MCF 10A (cell line): ENCODE measurements around the gene EFCAB9. TPM values are rescaled to one million over a fixed set of nuclear protein-coding genes. Genes with fewer than 3 reads are reported as not detected.
A peak's percentile ranks its signal among the peaks of the same experiment; 100 is the strongest.

Source experiments
- BruUV-seq: library from RNA; stranded (reverse); fragments of 400-500 nt; replicated peaks from 2 replicates; lab custom pipeline; 2021; lab: Mats Ljungman, UMichigan
- CTCF ChIA-PET: fragments of 300-600 bp; sonication (Branson Sonifier 250); formaldehyde crosslinking; extraction: SDS; loops from one replicate; lab custom pipeline; 2021; ENCODE audit warnings: antibody characterized with exemption, inconsistent platforms; lab: Yijun Ruan, JAX
- POLR2A ChIA-PET: fragments of 300-600, 350-650 bp; sonication (Branson Sonifier 250); formaldehyde crosslinking; extraction: SDS; loops from one replicate; lab custom pipeline; 2020; ENCODE audit warnings: antibody characterized with exemption, inconsistent platforms; lab: Yijun Ruan, JAX
- DNase-seq: peaks from one replicate; pipeline ENCODE4 v3.0.0-alpha.2; 2018; ENCODE audit not compliant: unreplicated experiment
- H3K27ac Mint-ChIP-seq: one replicate; pipeline ENCODE4 v1.8.0; 2022; ENCODE audit warnings: mild to moderate bottlenecking, low read depth, mixed read lengths; ENCODE audit not compliant: unreplicated experiment
- H3K27me3 Mint-ChIP-seq: one replicate; pipeline ENCODE4 v1.8.0; 2022; ENCODE audit warnings: mixed read lengths; ENCODE audit not compliant: insufficient read depth, unreplicated experiment
- H3K36me3 Mint-ChIP-seq: one replicate; pipeline ENCODE4 v1.8.0; 2022; ENCODE audit warnings: mild to moderate bottlenecking, moderate library complexity, mixed read lengths; ENCODE audit not compliant: insufficient read depth, unreplicated experiment
- H3K4me1 Mint-ChIP-seq: one replicate; pipeline ENCODE4 v1.8.0; 2022; ENCODE audit warnings: mixed read lengths; ENCODE audit not compliant: insufficient read depth, unreplicated experiment
- H3K4me3 Mint-ChIP-seq: one replicate; pipeline ENCODE4 v1.8.0; 2022; ENCODE audit warnings: mild to moderate bottlenecking, moderate library complexity, mixed read lengths; ENCODE audit not compliant: unreplicated experiment
- H3K9me3 Mint-ChIP-seq: one replicate; pipeline ENCODE4 v1.8.0; 2022; ENCODE audit warnings: mixed read lengths; ENCODE audit not compliant: unreplicated experiment
- CTCF ChIP-seq: fragments of 200-600 bp; IDR thresholded peaks from one replicate; pipeline ENCODE4 v1.8.0; 2022; ENCODE audit warnings: antibody characterized with exemption, mild to moderate bottlenecking; ENCODE audit not compliant: unreplicated experiment
- intact Hi-C: fragments of 100-400 bp; cut with micrococcal nuclease; formaldehyde crosslinking; loops from 2 replicates; pipeline ENCODE4 v1.14.1; 2022
- total RNA-seq: library from RNA; stranded (reverse); gene quantifications from 2 replicates; pipeline ENCODE4 v1.2.3, GENCODE V29; 2022

The EFCAB9 gene
- total RNA-seq, 1 experiment from 2014 or later = not detected

GRCh38 chr5:172223901-172224873, 30.2 kb downstream of the EFCAB9 start:
- intact Hi-C loops = no loop called here
- H3K27ac Mint-ChIP-seq = peak overlapping the region; percentile 20
- ChIA-PET CTCF (interaction anchor here (0.5 to 1.2 kb wide), 4 partner anchors 9 to 262 kb away, joined by 3 to 4 read pairs (median 4); no protein-coding TSS in a partner anchor), POLR2A (interaction anchor here (0.6 to 1.1 kb wide), 2 partner anchors 10 to 531 kb away, joined by 3 read pairs; no protein-coding TSS in a partner anchor)
- no peaks in the 10 kb centered on the region for H3K27me3 Mint-ChIP-seq
- DNase-seq = no peak
- TF ChIP-seq CTCF = no peak
- no peaks in the 10 kb centered on the region for H3K9me3 Mint-ChIP-seq
- no peaks in the 10 kb centered on the region for H3K4me1 Mint-ChIP-seq
- BruUV-seq = no TSS peak
- no peak overlapping the region for H3K4me3 Mint-ChIP-seq
- peaks cover 30% of the 10 kb centered on the region for H3K36me3 Mint-ChIP-seq

- intact Hi-C loops = no loop called here
- ChIA-PET CTCF (interaction anchor here (0.8 to 1.2 kb wide), 5 partner anchors 10 to 69 kb away, joined by 3 to 4 read pairs (median 3); no protein-coding TSS in a partner anchor), POLR2A (interaction anchor here (0.6 to 1.1 kb wide), 4 partner anchors 10 to 57 kb away, joined by 3 to 4 read pairs (median 3); partner anchors contain the start of gene STK10)
- BruUV-seq = no TSS peak
- H3K36me3 Mint-ChIP-seq = peaks cover 33% of the 10 kb centered on the region
- H3K27ac Mint-ChIP-seq = no peak overlapping the region
- DNase-seq = no peak
- H3K27me3 Mint-ChIP-seq = no peaks in the 10 kb centered on the region
- TF ChIP-seq CTCF = no peak
- H3K9me3 Mint-ChIP-seq = no peaks in the 10 kb centered on the region
- H3K4me3 Mint-ChIP-seq = no peak overlapping the region
- no peaks in the 10 kb centered on the region for H3K4me1 Mint-ChIP-seq
Measured at GRCh38 chr5:172224996-172225395, 31.0 kb downstream of the EFCAB9 start.

GRCh38 chr5:172229904-172230303, 35.9 kb downstream of the EFCAB9 start:
- CTCF ChIA-PET = interaction anchor here (0.5 to 1.2 kb wide), 6 partner anchors 33 to 294 kb away, joined by 3 to 5 read pairs (median 3); no protein-coding TSS in a partner anchor
- peaks cover 64% of the 10 kb centered on the region for H3K36me3 Mint-ChIP-seq
- TF ChIP-seq CTCF = no peak

GRCh38 chr5:172234031-172234430, 40.1 kb downstream of the EFCAB9 start:
- Mint-ChIP-seq H3K9me3 (no peaks in the 10 kb centered on the region), H3K4me1 (peaks cover 26% of the 10 kb centered on the region), H3K27ac (no peak overlapping the region), H3K27me3 (no peaks in the 10 kb centered on the region), H3K36me3 (peaks cover 47% of the 10 kb centered on the region), H3K4me3 (no peak overlapping the region)
- no peak for DNase-seq
- ChIA-PET CTCF (interaction anchor here (0.6 to 1.7 kb wide), 3 partner anchors 45 to 136 kb away, joined by 3 to 6 read pairs (median 3); partner anchors contain the start of gene STK10), POLR2A (interaction anchor here (0.6 kb wide), 1 partner anchor 17 kb away, joined by 3 read pairs; no protein-coding TSS in a partner anchor)
- no peak for TF ChIP-seq CTCF
- BruUV-seq = no TSS peak
- intact Hi-C loops = no loop called here

More at GRCh38 chr5:172229904-172230303, 35.9 kb downstream of the EFCAB9 start:
- Mint-ChIP-seq H3K9me3 (no peaks in the 10 kb centered on the region), H3K27ac (no peak overlapping the region), H3K4me3 (no peak overlapping the region), H3K27me3 (no peaks in the 10 kb centered on the region), H3K4me1 (no peaks in the 10 kb centered on the region)
- intact Hi-C loops = no loop called here
- POLR2A ChIA-PET = interaction anchor here (0.5 to 2.2 kb wide), 3 partner anchors 52 to 1670 kb away, joined by 3 to 7 read pairs (median 3); no protein-coding TSS in a partner anchor
- no peak for DNase-seq
- BruUV-seq = no TSS peak
